Stomach (tissue), 9 donors: Measurements from ENCODE around the gene CYP46A1. TPM values are rescaled to one million over a fixed set of nuclear protein-coding genes. Genes with fewer than 3 reads are reported as not detected.

Experiments used
- DNase-seq, 2 donors: peaks; one replicate each; pipeline versions ENCODE4 v3.0.0 to v3.0.0-alpha.2; 2013 to 2019
- H3K27ac ChIP-seq, 5 donors: fragments of 200-600 bp in 4 of 5; sonication (generic) in 4 of 5; one replicate each; pipeline ENCODE4 v1.5.1; 2013 to 2019; ENCODE audit warnings: mild to moderate bottlenecking in 1 of 5, moderate library complexity in 1 of 5
- H3K27me3 ChIP-seq, 3 donors: fragments of 200-600 bp; sonication (generic); one replicate each; pipeline ENCODE4 v1.5.1; 2017 to 2019; ENCODE audit warnings: mixed run types in 1 of 3
- H3K36me3 ChIP-seq, 4 donors: fragments of 200-600 bp; sonication (generic); 1 replicate in 3 of 4; 2 replicates in 1 of 4; pipeline ENCODE4 v1.5.1; 2016 to 2019
- H3K4me1 ChIP-seq, 4 donors: fragments of 200-600 bp; sonication (generic); one replicate each; pipeline ENCODE4 v1.5.1; 2016 to 2019
- H3K4me3 ChIP-seq, 4 donors: fragments of 200-600 bp; sonication (generic) in 3 of 4; one replicate each; pipeline ENCODE4 v1.5.1; 2016 to 2019; ENCODE audit warnings: mild to moderate bottlenecking in 1 of 4
- H3K9me3 ChIP-seq, 4 donors: fragments of 200-600 bp; sonication (generic); one replicate each; pipeline ENCODE4 v1.5.1; 2016 to 2019
- EP300 ChIP-seq: sonication (generic); formaldehyde crosslinking; IDR thresholded peaks from one replicate; pipeline ENCODE4 v1.6.1; 2017; ENCODE audit warnings: antibody characterized with exemption
- POLR2A ChIP-seq, 4 donors: fragments of 450-650 bp; IDR thresholded peaks; one replicate each; pipeline ENCODE4 v1.6.1; 2016; ENCODE audit warnings: antibody characterized with exemption in 4 of 4, control low read depth in 2 of 4, mild to moderate bottlenecking in 1 of 4, moderate library complexity in 1 of 4
- POLR2AphosphoS5 ChIP-seq, 3 donors: sonication (generic); formaldehyde crosslinking; IDR thresholded peaks; one replicate each; pipeline ENCODE4 v1.6.1; 2016; ENCODE audit warnings: antibody characterized with exemption in 3 of 3
- WGBS, 5 donors: extraction: QIAGEN DNeasy Blood & Tissue Kit in 3 of 5; methylation state at CpG; one replicate each; pipeline versions ENCODE4 v1.1.5 to v1.1.7; 2013 to 2018; 5-methylcytosine and 5-hydroxymethylcytosine counted together
- intact Hi-C: fragments of 100-400 bp; cut with DNase I; formaldehyde crosslinking; loops from one replicate; pipeline ENCODE4 v1.15.1; 2023; ENCODE audit warnings: low total_unique reads
- polyA plus RNA-seq, 3 donors: library from polyadenylated mRNA; stranded (reverse); fragments of 200-250 nt; gene quantifications; one replicate each; pipeline ENCODE4 v1.2.3, GENCODE V29; 2013
- total RNA-seq, 5 donors: library from RNA; depleted of rRNA; stranded (reverse); fragments of >200 nt; gene quantifications; one replicate each; pipeline versions ENCODE4 v1.1.0 to v1.2.3, GENCODE V29; 2014 to 2016
- TF ChIP-seq, protein P1 (sequence below), 7 experiments: fragments of 450-650 bp in 4 of 7; fragments of 200-600 bp in 3 of 7; sonication (generic) in 3 of 7; IDR thresholded peaks; one replicate each; pipeline ENCODE4 v1.5.1; 2016 to 2019; ENCODE audit warnings: antibody characterized with exemption in 7 of 7, control low read depth in 2 of 7, mild to moderate bottlenecking in 1 of 7
- donor health status: healthy with polysubstance abuse.
- donor health status: Bipolar disorder and iron deficiency.
- donor health status: healthy.

CYP46A1 gene
- total and polyA plus RNA-seq, 8 donors = 0.15 to 2.9 (median 0.92) TPM; not detected in 2

DNA sequence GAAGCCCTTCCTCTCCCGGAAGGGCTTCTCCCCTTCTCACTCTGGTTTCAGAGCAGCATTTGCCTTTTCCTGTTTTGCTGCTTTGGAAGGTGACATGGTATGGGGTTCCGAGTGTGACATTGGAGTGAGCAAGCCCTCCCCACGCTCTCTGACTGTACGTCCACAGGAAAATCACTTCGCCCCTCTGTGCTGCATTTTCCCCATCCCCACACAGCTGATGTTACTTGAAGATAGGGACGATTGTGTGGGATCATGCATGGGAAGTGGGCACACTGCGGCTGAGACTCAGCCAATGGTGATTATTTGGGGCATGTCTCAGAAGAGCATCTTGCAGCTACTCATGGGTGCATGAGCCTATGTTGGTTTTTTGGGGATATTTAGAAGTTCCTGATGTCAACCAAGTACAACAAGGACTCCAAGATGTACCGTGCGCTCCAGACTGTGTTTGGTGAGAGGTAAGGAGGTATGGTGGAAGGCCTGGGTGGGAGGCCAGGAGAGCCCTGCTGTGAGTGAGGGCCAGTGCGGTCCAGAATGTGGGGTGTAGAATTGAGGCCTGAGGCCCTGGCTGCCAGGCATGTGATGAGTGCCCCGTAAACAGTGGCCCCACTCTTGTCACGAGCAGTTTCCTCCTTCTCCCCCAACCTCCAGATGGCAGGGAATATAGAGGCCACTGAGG, 15.1 kb downstream of the CYP46A1 start:
- Histone ChIP-seq H3K27me3 (no peaks in the 10 kb centered on the region), H3K4me3 (no peak overlapping the region), H3K9me3 (peaks cover 0 to 16% (median 12%) of the 10 kb centered on the region in 4 donors), H3K36me3 (peaks cover 0 to 6% (median 0%) of the 10 kb centered on the region in 4 donors), H3K27ac (no peak overlapping the region), H3K4me1 (no peaks in the 10 kb centered on the region)
- 82 to 84% (median 83%) methylated on average over 12 of the region's 12 CpGs for WGBS, 5 donors
- no peak for DNase-seq
- TF ChIP-seq, protein P1, sequence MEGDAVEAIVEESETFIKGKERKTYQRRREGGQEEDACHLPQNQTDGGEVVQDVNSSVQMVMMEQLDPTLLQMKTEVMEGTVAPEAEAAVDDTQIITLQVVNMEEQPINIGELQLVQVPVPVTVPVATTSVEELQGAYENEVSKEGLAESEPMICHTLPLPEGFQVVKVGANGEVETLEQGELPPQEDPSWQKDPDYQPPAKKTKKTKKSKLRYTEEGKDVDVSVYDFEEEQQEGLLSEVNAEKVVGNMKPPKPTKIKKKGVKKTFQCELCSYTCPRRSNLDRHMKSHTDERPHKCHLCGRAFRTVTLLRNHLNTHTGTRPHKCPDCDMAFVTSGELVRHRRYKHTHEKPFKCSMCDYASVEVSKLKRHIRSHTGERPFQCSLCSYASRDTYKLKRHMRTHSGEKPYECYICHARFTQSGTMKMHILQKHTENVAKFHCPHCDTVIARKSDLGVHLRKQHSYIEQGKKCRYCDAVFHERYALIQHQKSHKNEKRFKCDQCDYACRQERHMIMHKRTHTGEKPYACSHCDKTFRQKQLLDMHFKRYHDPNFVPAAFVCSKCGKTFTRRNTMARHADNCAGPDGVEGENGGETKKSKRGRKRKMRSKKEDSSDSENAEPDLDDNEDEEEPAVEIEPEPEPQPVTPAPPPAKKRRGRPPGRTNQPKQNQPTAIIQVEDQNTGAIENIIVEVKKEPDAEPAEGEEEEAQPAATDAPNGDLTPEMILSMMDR (IDR thresholded peaks at IDR 0.05) = no peak
- TF ChIP-seq EP300 = no peak
- no peak for TF ChIP-seq POLR2A (IDR thresholded peaks at IDR 0.05)
- TF ChIP-seq POLR2AphosphoS5 (IDR thresholded peaks at IDR 0.05) = no peak
- intact Hi-C loops = no loop called here

DNA sequence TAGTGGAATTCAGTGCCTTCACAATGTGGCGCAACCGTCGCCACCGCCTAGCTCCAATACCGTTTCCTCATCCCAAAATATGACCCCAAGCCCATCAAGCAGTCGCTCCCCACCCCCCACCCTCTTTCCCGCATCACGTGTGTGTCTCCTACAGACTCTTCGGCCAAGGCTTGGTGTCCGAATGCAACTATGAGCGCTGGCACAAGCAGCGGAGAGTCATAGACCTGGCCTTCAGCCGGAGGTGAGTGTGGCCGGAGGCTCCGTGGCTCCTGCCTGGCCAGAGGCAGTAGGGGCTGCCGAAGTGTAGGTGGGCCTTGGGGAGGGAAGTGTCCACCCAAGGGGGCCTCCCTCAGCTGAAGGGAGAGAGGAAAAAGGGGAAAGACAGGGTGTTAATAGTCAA, 15.8 kb downstream of the CYP46A1 start:
- WGBS, 5 donors = 89 to 95% (median 91%) methylated on average over 16 of the region's 16 CpGs
- no peak for DNase-seq
- Histone ChIP-seq H3K36me3 (peaks cover 0 to 6% (median 0%) of the 10 kb centered on the region in 4 donors), H3K4me3 (no peak overlapping the region), H3K27me3 (no peaks in the 10 kb centered on the region), H3K4me1 (no peaks in the 10 kb centered on the region), H3K27ac (no peak overlapping the region), H3K9me3 (peaks cover 0 to 23% (median 12%) of the 10 kb centered on the region in 4 donors)
- no peak for TF ChIP-seq POLR2A (IDR thresholded peaks at IDR 0.05)
- TF ChIP-seq, protein P1 (IDR thresholded peaks at IDR 0.05) = no peak
- no peak for TF ChIP-seq POLR2AphosphoS5 (IDR thresholded peaks at IDR 0.05)
- TF ChIP-seq EP300 = no peak
- intact Hi-C loops = no loop called here

GRCh38 chr14:99700379-99700778, 16.3 kb downstream of the CYP46A1 start:
- peaks cover 0 to 6% (median 0%) of the 10 kb centered on the region in 4 donors for H3K36me3 ChIP-seq
- TF ChIP-seq POLR2A (IDR thresholded peaks at IDR 0.05) (no peak), EP300 (no peak), POLR2AphosphoS5 (IDR thresholded peaks at IDR 0.05) (no peak)
- TF ChIP-seq, protein P1 (IDR thresholded peaks at IDR 0.05) = no peak
- no peak overlapping the region for H3K4me3 ChIP-seq
- intact Hi-C loops = no loop called here
- no peak for DNase-seq
- H3K27me3 ChIP-seq = no peaks in the 10 kb centered on the region
- H3K9me3 ChIP-seq = peaks cover 0 to 24% (median 12%) of the 10 kb centered on the region in 4 donors
- H3K27ac ChIP-seq = no peak overlapping the region
- WGBS, 5 donors = 89 to 97% (median 94%) methylated on average over 6 of the region's 6 CpGs
- no peaks in the 10 kb centered on the region for H3K4me1 ChIP-seq

GRCh38 chr14:99701260-99701659, 17.2 kb downstream of the CYP46A1 start:
- Histone ChIP-seq H3K36me3 (peaks cover 0 to 6% (median 0%) of the 10 kb centered on the region in 4 donors), H3K9me3 (peaks cover 0 to 24% (median 12%) of the 10 kb centered on the region in 4 donors), H3K27me3 (no peaks in the 10 kb centered on the region), H3K27ac (no peak overlapping the region), H3K4me3 (no peak overlapping the region), H3K4me1 (no peaks in the 10 kb centered on the region)
- DNase-seq = no peak
- intact Hi-C loops = no loop called here
- 88 to 98% (median 95%) methylated on average over 1 of the region's 1 CpG for WGBS, 5 donors
- TF ChIP-seq EP300 (no peak), POLR2AphosphoS5 (IDR thresholded peaks at IDR 0.05) (no peak), POLR2A (IDR thresholded peaks at IDR 0.05) (no peak)
- TF ChIP-seq, protein P1 (IDR thresholded peaks at IDR 0.05) = no peak
